ENCODE measurements around the gene BICRA.

The BICRA gene

DNA sequence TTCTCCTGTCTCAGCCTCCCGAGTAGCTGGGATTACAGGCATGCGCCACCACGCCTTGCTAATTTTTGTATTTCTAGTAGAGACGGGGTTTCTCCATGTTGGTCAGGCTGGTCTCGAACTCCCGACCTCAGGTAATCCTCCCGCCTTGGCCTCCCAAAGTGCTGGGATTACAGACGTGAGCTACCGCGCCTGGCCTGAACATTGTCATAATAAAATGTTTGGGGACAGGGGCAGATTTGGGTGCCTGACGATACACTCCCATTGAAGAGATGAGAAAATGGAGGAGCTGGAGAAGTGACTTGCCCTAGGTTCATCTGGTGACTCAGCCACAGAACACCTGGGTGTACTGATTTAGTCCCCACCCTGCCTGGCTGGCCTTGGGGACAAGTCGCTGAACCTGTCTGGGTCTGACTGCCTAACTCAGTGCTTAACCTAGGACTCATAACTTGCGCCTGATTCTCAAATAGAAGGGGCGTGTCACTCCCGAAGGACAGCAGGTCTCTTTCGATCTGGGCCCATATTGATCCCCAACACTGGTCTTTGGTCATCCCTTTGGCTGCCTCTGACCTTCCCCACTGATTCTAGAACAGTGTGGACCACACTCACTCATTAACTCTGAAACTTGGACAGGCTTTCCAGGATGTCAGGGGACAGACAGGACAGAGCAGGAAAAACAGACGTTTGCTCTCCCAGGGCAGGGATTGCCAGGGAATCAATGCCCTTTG lies 7.6 kb upstream of the BICRA start:
- DNase-seq, result no peak

DNA sequence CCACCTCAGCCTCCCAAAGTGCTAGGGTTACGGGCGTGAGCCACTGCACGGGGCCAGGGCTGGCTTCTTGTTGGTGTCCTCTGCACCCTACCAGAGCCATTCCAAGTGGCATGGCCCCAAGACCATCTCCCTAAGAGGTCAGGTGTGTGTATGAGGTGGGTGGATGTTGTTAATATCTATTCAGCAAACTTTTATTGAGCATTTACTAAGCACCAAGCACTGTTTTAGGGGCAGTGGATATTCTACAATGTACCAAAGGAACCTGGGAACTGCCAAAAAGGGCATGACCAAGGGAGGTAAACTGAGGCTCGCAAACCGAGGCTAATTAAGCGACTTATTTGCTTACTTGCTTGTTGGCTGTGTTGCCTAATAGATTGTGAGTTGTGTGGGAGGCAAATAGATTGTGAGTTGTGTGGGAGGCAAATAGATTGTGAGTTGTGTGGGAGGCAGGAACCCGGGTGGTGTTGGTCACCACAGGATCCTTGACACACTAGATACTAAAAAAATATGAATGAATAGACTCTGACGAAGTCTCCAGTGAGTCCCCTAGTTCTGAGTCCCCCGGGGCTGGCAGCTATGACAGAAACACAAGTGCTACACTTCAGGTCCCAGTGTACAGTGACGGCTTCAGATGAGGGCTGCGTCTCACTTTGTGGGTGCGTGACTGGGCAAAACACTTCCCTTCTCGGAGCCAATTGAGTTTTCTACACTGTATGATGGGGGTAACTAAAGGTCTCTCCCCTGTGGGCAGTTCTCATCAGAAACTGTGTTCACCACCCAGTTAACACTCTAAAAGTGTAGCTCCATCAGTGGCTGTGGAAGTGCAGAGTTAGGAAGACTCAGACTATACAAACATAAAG lies 5.0 kb upstream of the BICRA start:
- DNase-seq, result no peak

DNA sequence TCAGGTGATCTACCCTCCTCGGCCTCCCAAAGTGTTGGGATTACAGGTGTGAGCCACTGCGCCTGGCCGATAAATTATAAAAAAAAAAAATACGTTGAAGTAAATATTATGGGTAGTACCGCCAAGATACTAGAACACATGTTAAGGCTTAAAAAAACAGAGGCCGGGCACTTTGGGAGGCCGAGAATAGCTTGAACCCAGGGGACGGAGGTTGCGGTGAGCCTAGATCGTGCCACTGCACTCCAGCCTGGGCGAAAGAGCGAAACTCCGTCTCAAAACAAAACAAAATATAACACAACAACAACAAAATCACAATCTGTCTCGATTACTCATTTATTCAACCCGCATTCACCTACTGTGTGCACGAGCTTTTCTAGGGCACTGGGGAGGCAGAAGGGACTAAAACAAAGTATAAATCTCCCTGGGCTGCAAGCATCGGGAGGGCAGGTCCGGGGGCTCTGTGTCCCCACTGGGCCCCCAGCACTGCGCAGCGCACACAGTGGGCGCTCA lies 1.3 kb upstream of the BICRA start:
- DNase-seq, result no peak

GRCh38 chr19:47608074-47608918 lies 638 bp upstream of the BICRA start:
- peak; percentile 52 to 95 (median 84) for DNase-seq

GRCh38 chr19:47609906-47610894 lies 1.3 kb downstream of the BICRA start:
- DNase-seq, result peak in 35 of 51 donors; percentile 11 to 69 (median 38)

GRCh38 chr19:47610902-47611301 lies 2.0 kb downstream of the BICRA start:
- no peak for DNase-seq

- DNase-seq, result peak in 9 of 51 donors; percentile 4 to 49 (median 19)
These were observed 4.5 kb downstream of the BICRA start for GRCh38 chr19:47613165-47614020.

DNA sequence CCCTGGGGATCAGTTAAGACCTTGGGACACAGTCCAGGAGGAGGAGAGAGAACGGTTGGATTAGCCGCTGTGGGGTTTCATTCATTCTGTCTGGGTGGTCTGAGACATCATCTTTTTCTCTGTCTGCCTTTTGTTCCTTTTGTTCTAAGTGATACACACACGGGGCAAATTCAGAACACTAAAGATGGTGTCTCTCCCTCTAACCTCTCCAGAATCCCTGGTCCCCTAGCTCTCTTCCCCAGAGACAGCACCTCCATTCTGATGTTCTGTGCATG lies 5.0 kb downstream of the BICRA start:
- no peak for DNase-seq

DNA sequence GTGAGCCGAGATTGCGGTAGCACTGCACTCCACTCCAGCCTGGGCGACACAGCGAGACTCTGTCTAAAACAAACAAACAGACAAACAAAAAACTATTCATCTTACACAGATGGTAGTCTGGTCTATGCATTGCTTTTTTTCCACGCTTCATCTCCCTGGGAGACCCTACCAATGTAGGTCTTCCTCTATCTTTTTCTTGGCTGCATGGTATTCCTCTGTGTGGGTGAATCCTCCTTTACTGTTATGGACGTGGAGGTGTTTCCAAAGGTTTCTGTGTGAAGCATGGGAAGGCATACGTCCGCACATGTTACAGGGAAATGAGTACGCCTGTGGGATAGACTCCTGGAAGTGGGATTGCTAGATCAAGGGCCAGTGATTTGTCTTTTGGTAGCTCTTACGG lies 5.6 kb downstream of the BICRA start:
- DNase-seq, result no peak

DNA sequence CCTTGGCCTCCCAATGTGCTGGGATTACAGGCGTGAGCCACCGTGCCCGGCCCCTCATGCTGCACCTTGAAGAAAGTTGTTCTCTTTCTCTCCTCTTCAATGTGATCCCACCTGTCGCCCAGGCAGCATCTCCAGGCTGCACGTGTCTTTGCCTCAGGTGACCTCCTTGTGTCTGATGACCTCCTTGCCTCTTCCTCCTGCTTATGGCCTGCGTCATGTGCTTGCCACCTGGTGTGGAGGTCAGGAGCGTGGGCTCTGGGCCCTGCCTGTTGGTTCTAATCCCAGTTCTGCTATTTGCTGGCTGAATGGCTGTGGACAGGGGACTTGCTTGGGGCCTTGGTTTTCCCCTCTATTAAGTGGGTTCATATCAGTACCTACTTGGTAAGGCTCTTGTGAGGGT lies 6.3 kb downstream of the BICRA start:
- no peak for DNase-seq

DNA sequence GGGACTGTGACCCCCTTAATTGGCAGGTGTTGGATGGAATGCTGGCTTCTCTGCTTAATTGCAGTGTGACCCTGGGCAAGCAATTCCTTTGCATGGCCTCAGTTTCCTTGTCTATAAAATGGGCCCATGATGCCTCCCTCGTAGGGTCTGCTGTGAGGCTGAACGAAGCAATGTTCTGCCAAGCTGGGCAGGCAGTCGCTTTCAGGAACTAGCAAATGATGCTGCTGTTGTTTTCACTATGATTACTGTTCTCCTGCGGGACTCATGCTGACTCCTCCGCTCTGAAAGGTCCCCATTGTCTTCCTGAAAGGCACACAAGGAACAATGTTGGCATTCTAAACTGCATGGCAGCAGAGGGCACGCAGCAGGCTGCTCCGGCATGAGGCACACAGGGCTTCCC lies 6.8 kb downstream of the BICRA start:
- peak in 37 of 51 donors; percentile 8 to 86 (median 55) for DNase-seq

- DNase-seq, result peak in 17 of 51 donors; percentile 7 to 56 (median 22)
These were observed 9.8 kb downstream of the BICRA start for GRCh38 chr19:47618771-47619170.

DNA sequence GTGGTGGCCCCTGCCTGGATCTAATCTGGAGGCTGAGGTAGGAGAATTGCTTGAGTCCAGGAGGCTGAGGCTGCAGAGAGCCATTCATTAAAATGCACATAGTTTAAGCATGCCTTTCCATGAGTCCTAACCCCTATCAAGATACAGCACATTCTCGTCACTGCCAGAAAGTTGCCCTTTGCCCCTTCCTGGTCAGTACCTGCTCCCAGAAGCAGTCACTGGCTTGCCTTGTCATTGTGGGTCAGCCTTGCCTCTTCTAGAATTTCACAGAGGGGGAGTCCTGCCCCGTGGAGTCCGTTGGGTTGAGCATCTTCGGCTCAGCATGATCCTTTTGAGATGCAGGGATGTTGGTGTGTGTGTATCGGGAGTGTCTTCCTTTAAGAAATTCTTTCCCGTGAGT lies 10.8 kb downstream of the BICRA start:
- no peak for DNase-seq

GRCh38 chr19:47623151-47623920 lies 14.4 kb downstream of the BICRA start:
- no peak for DNase-seq

GRCh38 chr19:47623921-47624391 lies 15.0 kb downstream of the BICRA start:
- no peak for DNase-seq

DNA sequence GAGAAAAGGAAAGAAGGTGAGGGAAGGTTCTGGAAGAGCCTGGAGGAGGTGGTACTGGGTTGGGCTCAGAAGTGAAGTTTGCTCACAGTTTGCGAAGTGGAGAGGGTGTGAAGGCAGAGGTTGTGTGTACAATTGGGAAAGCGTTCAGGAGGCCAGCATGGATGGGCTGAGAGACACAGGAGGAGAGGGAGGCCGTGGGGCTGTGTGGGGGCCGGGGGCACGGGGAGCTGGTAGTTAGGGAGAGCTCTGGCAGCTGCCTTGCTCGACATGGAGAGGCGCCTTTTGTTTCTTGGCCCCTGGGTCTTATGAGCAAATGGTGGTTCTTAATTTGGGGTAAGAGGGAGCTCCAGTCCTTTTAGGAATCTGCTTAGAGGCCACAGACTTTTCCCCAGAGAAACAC lies 16.7 kb downstream of the BICRA start:
- peak in 1 of 51 donors; percentile 8 for DNase-seq

DNA sequence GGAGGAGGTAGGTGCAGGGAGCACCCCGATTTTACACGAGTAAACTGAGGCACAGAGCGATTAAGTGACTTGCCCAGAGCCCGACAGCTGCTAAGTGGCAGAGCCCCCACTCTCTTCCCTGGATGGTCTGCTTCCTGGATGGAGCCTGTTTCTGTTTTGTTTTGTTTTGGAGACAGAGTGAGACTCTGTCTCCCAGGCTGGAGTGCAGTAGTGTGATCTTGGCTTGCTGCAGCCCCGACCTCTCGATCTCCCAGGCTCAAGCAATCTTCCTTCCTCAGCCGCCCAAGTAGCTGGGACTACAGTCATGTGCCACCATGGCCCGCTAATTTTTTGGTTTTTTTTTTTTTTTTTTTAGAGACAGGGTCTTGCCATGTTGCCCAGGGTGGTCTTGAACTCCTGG lies 17.3 kb downstream of the BICRA start:
- no peak for DNase-seq

- no peak for DNase-seq
These were observed 19.3 kb downstream of the BICRA start for GRCh38 chr19:47628078-47628771.

Data from hypothalamus (tissue), 51 donors.